Inflammatory macrophage treated with lipopolysaccharide for 4 hours (primary cell): ENCODE data around the gene MYBPC3.
"Not testable (repeated sequence)": the region's sequence is repeated elsewhere in the genome, so short reads cannot be mapped to it uniquely, and the experiment has no call there.

ENCODE experiments used
- DNase-seq: peaks from one replicate; pipeline ENCODE4 v3.0.0-alpha.2; 2020

The MYBPC3 gene

DNA sequence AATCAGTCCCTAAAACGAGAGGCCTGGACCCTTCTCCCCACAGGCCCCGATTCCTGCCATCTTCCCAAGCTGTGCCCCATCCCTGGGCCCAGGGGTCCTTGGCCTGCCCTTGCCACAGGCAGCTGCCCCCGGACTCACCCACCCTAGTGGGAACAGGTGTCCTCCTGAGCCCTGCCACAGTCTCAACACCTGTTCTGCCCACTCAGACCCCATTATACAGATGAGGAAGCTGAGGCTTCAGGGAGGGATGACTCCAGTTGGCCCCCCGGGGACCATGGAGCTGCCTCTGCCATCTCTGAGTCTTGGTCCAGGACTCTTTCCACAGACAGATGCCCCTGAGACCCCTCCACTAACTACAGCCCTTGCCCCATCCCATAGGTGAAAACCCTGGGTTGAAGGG lies 15.9 kb downstream of the MYBPC3 start:
- no peak for DNase-seq

- no peak for DNase-seq
Measured at GRCh38 chr11:47335733-47336132, 16.8 kb downstream of the MYBPC3 start.

DNA sequence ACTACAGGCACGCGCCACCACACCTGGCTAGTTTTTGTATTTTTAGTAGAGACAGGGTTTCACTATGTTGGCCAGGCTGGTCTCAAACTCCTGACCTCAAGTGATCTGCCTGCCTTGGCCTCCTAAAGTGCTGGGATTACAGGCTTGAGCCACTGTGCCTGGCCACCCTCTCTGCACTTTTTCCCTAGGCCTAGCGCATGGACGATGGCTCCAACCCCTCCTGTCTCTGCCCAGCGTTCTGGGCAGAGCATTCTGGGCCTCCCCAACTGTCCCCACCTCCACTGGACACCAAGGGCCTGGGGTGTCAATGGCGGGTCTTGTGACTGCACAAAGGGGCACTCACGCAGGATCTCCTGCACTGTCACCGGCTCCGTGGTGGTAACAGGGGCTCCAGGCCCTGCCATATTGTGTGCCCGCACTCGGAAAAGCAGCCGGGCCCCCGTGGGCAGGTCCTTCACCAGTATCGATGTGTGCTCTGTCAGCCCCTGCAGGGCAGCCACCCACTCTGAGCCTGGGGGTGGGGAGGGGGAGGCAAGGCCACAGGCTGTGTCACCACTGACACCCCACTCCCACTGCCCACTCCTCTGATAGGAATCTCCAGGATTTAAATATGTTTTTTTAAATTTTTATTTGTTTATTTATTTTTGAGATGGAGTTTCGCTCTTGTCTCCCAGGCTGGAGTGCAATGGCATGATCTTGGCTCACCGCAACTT lies 17.6 kb downstream of the MYBPC3 start:
- DNase-seq = not testable (repeated sequence)

DNA sequence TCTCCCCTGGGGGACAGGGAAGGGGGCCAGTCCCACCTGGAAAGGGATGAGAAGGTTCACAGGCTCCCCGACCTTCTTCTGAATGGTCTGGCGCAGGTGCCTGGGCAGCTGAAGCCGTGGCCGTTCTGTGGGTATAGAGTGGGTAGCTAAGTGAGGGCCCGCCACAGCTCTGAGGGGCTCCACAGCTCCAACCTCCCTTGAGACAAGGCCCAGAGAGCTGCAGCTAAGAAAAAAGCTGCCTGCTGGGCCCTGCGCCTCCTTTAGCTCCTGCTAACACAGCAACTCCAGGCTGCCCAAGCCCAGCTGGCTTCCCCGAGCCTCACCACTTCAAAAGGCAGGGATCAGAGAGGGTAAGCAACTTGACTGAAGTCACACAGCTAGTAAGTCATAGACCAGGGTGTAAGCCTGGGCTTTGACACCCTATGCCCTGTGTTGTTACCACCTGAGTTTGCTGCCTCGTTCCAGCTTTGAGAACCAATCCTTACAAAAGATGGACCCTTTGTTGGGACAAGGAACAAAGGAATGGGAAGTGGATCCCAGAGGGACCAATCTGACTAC lies 18.5 kb downstream of the MYBPC3 start:
- no peak for DNase-seq

DNA sequence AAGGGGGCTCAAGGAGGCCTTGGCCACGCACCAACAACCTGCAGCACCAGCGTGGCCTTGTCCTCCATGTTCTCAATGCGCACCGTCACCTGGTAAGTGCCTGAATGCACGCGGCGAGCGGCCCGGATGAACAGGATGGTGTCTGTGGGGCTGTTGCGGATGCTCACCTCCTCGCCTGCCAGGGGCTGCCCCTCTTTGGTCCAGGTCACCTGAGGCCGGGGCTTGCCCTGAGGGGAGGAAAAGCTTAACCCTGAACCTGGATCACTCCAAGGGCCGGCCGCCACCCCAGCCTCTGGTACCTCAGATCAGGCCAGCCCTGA lies 19.0 kb downstream of the MYBPC3 start:
- no peak for DNase-seq

- no peak for DNase-seq
Measured at GRCh38 chr11:47332791-47333525, 19.5 kb downstream of the MYBPC3 start.

DNA sequence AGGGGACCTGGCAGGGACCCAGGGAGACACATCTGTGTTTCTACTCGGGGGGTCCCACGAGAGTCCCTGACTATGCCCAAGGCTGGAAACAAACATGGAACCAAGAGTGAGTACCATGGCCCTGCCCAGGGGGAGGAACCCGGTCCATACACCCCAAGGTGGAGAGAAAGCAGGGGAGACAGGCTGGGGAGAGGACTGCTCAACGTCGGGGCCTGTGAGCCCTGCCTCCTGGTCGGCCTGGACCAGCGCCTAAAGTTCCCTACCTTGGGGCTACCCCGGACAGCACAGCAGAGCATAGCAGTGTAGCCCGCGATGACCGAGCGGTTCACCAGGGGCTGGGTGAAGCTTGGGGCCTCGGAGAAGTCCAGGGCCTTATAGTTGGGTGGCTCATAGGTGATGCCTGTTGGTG lies 20.2 kb downstream of the MYBPC3 start:
- DNase-seq = no peak

DNA sequence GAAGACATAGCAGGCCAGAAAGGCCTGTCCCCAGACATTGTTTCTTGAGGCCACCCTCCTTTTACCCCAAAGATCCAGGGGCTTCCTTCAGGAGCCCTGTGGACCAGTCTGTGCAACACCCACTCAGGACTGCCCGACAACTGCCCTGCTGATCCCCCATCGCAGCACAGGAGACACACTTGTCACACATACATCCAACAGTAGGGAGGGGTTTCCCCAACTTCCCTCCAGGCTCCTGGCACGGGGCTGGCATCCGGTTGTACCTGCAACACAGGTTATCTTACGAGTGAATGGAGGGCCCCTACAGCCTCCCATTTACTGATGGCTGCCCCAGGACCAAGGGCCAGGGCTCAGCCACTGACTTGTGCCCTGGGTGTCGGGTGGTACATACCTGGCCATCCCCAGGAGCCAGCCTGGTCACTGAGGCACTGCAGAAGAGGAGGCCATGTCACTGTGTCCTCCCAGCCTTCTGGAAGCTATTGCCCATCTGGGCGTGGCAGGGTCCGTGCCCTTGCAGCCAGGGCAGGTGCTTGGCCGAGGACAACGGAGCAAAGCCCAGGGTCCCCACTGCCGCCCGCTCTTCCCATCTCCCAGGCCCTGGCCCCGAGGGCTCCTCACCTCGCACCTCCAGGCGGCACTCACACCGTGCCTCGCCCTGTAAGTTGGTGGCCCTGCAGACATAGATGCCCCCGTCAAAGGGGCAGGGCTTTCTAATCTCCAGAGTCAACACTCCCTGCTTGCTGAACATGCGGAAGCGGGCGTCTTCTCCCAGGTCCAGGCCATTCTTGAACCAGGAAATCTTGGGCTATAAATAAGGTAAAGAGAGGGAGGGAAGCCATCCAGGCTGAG lies 20.8 kb downstream of the MYBPC3 start:
- no peak for DNase-seq

- no peak for DNase-seq
Measured at GRCh38 chr11:47329987-47330931, 22.2 kb downstream of the MYBPC3 start.

- no peak for DNase-seq
Measured at GRCh38 chr11:47329431-47329986, 23.0 kb downstream of the MYBPC3 start.

GRCh38 chr11:47328449-47329390 lies 23.8 kb downstream of the MYBPC3 start:
- DNase-seq = peak; percentile 30

GRCh38 chr11:47327949-47328348 lies 24.6 kb downstream of the MYBPC3 start:
- no peak for DNase-seq

GRCh38 chr11:47327025-47327424 lies 25.5 kb downstream of the MYBPC3 start:
- DNase-seq = no peak

- no peak for DNase-seq
Measured at GRCh38 chr11:47326198-47326597, 26.3 kb downstream of the MYBPC3 start.

DNA sequence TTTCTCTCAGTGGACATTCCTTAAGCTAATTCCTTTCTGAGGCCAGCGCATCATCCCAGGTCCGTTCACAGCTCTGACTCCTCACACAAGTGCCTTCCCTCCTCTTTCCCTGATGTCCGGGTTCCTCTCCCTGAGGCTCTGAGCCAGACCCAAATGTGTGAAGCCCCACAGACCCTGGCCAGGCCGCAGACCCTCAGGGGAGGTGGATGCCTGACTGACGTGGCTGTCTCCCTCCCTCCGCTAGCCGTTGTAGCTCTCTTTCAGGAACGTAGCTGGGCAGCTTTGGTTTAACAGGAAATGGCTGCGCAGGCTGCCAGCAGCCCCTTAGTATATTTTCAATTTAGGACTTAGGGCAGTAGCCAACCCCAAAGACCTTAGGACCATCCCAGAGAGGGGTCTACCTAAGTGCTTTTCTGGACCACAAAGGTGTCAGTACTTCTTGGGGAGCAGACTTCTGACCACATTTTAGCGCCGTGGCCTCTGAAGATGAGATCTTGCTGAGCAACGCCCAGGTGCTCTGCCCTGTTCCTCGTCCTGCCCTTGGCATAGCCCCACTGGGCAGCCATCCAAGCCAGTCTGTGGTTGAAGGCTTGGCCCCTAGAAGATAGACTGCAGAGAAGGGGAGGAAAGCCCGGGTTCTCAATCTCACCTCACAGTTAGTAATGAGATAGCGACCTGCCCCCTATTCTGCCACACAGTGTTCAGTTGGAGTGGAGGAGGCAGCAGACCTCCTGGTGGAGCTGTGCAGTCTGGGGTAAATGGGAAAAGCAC lies 27.0 kb downstream of the MYBPC3 start:
- no peak for DNase-seq

DNA sequence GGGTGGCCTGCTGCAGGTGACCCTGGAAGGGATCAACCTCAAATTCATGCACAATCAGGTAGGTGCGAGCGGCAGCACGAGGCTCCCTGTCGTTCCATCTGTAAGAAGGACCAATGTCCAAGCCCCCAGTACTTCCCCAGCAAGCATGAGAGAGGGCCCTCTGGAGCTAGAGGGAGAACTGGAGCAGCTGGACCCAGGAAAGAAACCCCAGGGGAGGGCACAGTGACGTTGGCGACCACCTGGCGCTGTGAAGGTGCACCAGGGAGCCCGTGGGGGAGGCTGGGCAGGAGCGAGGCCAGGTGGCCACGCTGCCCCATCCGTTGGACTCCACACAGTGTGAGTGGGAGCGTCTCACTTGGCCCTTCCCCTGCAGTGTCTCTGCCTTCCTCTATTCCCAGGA lies 28.0 kb downstream of the MYBPC3 start:
- DNase-seq = no peak

DNA sequence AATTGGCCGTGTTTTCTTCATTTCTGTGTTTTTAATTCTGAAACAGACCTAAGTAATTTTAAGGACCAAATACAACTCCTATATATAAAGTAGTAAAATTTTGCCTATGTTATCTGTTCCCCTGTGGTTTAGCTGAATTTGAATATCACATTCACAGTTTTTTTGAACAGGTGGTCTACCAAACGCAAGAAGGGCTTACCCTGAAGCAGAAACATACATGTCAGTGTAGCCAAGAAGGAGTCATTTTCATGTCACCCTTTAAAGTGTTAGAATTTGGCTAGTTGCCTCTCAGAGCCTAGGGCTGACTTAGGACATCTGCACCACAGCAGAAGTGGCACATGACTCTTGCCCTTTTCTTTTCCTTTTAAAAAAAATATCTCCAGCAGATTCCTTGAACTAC lies 34.3 kb downstream of the MYBPC3 start:
- no peak for DNase-seq

- peak; percentile 75 for DNase-seq
Measured at GRCh38 chr11:47317064-47317828, 35.3 kb downstream of the MYBPC3 start.

- not testable (repeated sequence) for DNase-seq
Measured at GRCh38 chr11:47316501-47316900, 36.0 kb downstream of the MYBPC3 start.
